HG03095 (cell line): Measurements from ENCODE around the gene C1orf21.

Experiments used
- ATAC-seq: cut with Tn5 transposase; IDR thresholded peaks from one replicate; pipeline ENCODE4 v1.9.1; 2021; ENCODE audit warnings: moderate library complexity; ENCODE audit not compliant: unreplicated experiment

Gene C1orf21

GRCh38 chr1:184482136-184482535, 95.3 kb downstream of the C1orf21 start:
- no peak for ATAC-seq

GRCh38 chr1:184483101-184483683, 96.4 kb downstream of the C1orf21 start:
- ATAC-seq, result no peak

- no peak for ATAC-seq
Measured at GRCh38 chr1:184485751-184486723, 99.2 kb downstream of the C1orf21 start.

GRCh38 chr1:184486761-184487445, 100.1 kb downstream of the C1orf21 start:
- no peak for ATAC-seq

GRCh38 chr1:184487531-184488193, 100.8 kb downstream of the C1orf21 start:
- no peak for ATAC-seq

GRCh38 chr1:184489908-184490307, 103.1 kb downstream of the C1orf21 start:
- ATAC-seq, result no peak

GRCh38 chr1:184492536-184492935, 105.7 kb downstream of the C1orf21 start:
- no peak for ATAC-seq

- ATAC-seq, result no peak
Measured at GRCh38 chr1:184493987-184494388, 107.2 kb downstream of the C1orf21 start.

- peak; percentile 86 for ATAC-seq
Measured at GRCh38 chr1:184494929-184495328, 108.1 kb downstream of the C1orf21 start.

GRCh38 chr1:184497959-184498723, 111.3 kb downstream of the C1orf21 start:
- ATAC-seq, result no peak

GRCh38 chr1:184499616-184500015, 112.8 kb downstream of the C1orf21 start:
- ATAC-seq, result no peak

- ATAC-seq, result no peak
Measured at GRCh38 chr1:184502161-184502560, 115.3 kb downstream of the C1orf21 start.

- ATAC-seq, result no peak
Measured at GRCh38 chr1:184503221-184503749, 116.5 kb downstream of the C1orf21 start.

- no peak for ATAC-seq
Measured at GRCh38 chr1:184504040-184504954, 117.5 kb downstream of the C1orf21 start.

GRCh38 chr1:184504955-184505338, 118.1 kb downstream of the C1orf21 start:
- no peak for ATAC-seq

- ATAC-seq, result no peak
Measured at GRCh38 chr1:184506481-184506880, 119.7 kb downstream of the C1orf21 start.

GRCh38 chr1:184507165-184507564, 120.3 kb downstream of the C1orf21 start:
- ATAC-seq, result no peak

- ATAC-seq, result no peak
Measured at GRCh38 chr1:184507604-184508280, 120.9 kb downstream of the C1orf21 start.
